Measurements from ENCODE around the gene PYM1.

DNA sequence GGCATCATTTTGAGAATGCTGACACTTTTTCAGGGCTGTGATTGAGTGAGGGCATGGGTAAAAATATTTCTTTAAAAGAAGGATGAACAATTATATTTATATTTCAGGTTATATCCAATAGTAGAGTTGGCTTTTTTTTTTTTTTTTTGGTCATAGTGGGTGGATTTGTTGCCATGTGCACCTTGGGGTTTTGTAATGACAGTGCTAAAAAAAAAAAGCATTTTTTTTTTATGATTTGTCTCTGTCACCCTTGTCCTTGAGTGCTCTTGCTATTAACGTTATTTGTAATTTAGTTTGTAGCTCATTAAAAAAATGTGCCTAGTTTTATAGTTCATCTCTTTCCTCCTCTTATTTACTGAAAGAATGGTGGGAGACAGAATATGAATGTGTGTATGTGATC lies 44.8 kb upstream of the PYM1 start:
- TF ChIP-seq, protein P1, sequence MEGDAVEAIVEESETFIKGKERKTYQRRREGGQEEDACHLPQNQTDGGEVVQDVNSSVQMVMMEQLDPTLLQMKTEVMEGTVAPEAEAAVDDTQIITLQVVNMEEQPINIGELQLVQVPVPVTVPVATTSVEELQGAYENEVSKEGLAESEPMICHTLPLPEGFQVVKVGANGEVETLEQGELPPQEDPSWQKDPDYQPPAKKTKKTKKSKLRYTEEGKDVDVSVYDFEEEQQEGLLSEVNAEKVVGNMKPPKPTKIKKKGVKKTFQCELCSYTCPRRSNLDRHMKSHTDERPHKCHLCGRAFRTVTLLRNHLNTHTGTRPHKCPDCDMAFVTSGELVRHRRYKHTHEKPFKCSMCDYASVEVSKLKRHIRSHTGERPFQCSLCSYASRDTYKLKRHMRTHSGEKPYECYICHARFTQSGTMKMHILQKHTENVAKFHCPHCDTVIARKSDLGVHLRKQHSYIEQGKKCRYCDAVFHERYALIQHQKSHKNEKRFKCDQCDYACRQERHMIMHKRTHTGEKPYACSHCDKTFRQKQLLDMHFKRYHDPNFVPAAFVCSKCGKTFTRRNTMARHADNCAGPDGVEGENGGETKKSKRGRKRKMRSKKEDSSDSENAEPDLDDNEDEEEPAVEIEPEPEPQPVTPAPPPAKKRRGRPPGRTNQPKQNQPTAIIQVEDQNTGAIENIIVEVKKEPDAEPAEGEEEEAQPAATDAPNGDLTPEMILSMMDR (IDR thresholded peaks at IDR 0.05): no peak
- TF ChIP-seq POLR2AphosphoS5 (IDR thresholded peaks at IDR 0.05; ENCODE audit: low read depth, low read length): no peak
- TF ChIP-seq, protein P2, sequence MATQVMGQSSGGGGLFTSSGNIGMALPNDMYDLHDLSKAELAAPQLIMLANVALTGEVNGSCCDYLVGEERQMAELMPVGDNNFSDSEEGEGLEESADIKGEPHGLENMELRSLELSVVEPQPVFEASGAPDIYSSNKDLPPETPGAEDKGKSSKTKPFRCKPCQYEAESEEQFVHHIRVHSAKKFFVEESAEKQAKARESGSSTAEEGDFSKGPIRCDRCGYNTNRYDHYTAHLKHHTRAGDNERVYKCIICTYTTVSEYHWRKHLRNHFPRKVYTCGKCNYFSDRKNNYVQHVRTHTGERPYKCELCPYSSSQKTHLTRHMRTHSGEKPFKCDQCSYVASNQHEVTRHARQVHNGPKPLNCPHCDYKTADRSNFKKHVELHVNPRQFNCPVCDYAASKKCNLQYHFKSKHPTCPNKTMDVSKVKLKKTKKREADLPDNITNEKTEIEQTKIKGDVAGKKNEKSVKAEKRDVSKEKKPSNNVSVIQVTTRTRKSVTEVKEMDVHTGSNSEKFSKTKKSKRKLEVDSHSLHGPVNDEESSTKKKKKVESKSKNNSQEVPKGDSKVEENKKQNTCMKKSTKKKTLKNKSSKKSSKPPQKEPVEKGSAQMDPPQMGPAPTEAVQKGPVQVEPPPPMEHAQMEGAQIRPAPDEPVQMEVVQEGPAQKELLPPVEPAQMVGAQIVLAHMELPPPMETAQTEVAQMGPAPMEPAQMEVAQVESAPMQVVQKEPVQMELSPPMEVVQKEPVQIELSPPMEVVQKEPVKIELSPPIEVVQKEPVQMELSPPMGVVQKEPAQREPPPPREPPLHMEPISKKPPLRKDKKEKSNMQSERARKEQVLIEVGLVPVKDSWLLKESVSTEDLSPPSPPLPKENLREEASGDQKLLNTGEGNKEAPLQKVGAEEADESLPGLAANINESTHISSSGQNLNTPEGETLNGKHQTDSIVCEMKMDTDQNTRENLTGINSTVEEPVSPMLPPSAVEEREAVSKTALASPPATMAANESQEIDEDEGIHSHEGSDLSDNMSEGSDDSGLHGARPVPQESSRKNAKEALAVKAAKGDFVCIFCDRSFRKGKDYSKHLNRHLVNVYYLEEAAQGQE (IDR thresholded peaks at IDR 0.05; ENCODE audit: low read depth, low read length): no peak
